Activated naive CD4-positive, alpha-beta T cell treated with anti-CD3 and anti-CD28 coated beads, Interleukin-2, amount 10 ng/mL, durations not matched to agents 7 days and 5 days (primary cell): ENCODE data around the gene SCRT2.
"Not testable (repeated sequence)": the region's sequence is repeated elsewhere in the genome, so short reads cannot be mapped to it uniquely, and the experiment has no call there.

Experiments
- CTCF ChIA-PET: fragments of 350-600 bp; sonication (Branson Sonifier 250); formaldehyde crosslinking; loops from one replicate; lab custom pipeline; 2021; ENCODE audit warnings: antibody characterized with exemption; lab: Charles Lee
- DNase-seq: peaks from one replicate; pipeline ENCODE4 v3.0.0-alpha.2; 2020
- H3K27ac Mint-ChIP-seq: one replicate; pipeline ENCODE4 v1.8.0; 2021; ENCODE audit warnings: mild to moderate bottlenecking, moderate library complexity, mixed read lengths
- H3K27me3 Mint-ChIP-seq: one replicate; pipeline ENCODE4 v1.8.0; 2021; ENCODE audit warnings: mild to moderate bottlenecking, mixed read lengths
- H3K36me3 Mint-ChIP-seq: one replicate; pipeline ENCODE4 v1.8.0; 2021; ENCODE audit warnings: mixed read lengths
- H3K4me1 Mint-ChIP-seq: one replicate; pipeline ENCODE4 v1.8.0; 2021; ENCODE audit warnings: mixed read lengths
- H3K4me3 Mint-ChIP-seq: one replicate; pipeline ENCODE4 v1.8.0; 2021; ENCODE audit warnings: mild to moderate bottlenecking, moderate library complexity, mixed read lengths
- H3K9me3 Mint-ChIP-seq: one replicate; pipeline ENCODE4 v1.8.0; 2021; ENCODE audit warnings: mixed read lengths

SCRT2 gene

GRCh38 chr20:675453-676314 is at the start of gene SCRT2:
Gene SCRT2, minus strand, starts transcription at chr20:675802. Its CDS starts 201 bp downstream, at chr20:675601.
- Mint-ChIP-seq H3K9me3 (no peaks in the 10 kb centered on the region), H3K36me3 (no peaks in the 10 kb centered on the region), H3K4me3 (no peak within 1 kb of the TSS), H3K4me1 (peaks cover 11% of the 10 kb centered on the region), H3K27ac (no peak within 1 kb of the TSS), H3K27me3 (peaks cover 86% of the 10 kb centered on the region)
- CTCF ChIA-PET = interaction anchor here (1.4 to 1.5 kb wide), 2 partner anchors 8 to 85 kb away, joined by 3 to 5 read pairs; no protein-coding TSS in a partner anchor
- peak; percentile 79 for DNase-seq

- H3K27ac Mint-ChIP-seq, H3K9me3 Mint-ChIP-seq, H3K4me1 Mint-ChIP-seq, DNase-seq, CTCF ChIA-PET, H3K36me3 Mint-ChIP-seq, H3K4me3 Mint-ChIP-seq: not testable (repeated sequence)
- peaks cover 86% of the 10 kb centered on the region for H3K27me3 Mint-ChIP-seq
Measured at GRCh38 chr20:724797-725196, 49.2 kb upstream of the SCRT2 start.

GRCh38 chr20:723756-724155 is 48.2 kb upstream of the SCRT2 start:
- Mint-ChIP-seq H3K27me3 (peaks cover 81% of the 10 kb centered on the region), H3K36me3 (no peaks in the 10 kb centered on the region), H3K4me3 (no peak overlapping the region), H3K9me3 (no peaks in the 10 kb centered on the region), H3K4me1 (no peaks in the 10 kb centered on the region), H3K27ac (no peak overlapping the region)
- no peak for DNase-seq
- CTCF ChIA-PET = no interaction called here

- no peak for DNase-seq
- Mint-ChIP-seq H3K4me1 (no peaks in the 10 kb centered on the region), H3K4me3 (no peak overlapping the region), H3K27ac (no peak overlapping the region), H3K9me3 (no peaks in the 10 kb centered on the region), H3K36me3 (no peaks in the 10 kb centered on the region), H3K27me3 (peaks cover 74% of the 10 kb centered on the region)
- CTCF ChIA-PET = no interaction called here
Measured at GRCh38 chr20:722822-723644, 47.4 kb upstream of the SCRT2 start.

- Mint-ChIP-seq H3K4me1 (no peaks in the 10 kb centered on the region), H3K27ac (no peak overlapping the region), H3K4me3 (no peak overlapping the region), H3K36me3 (no peaks in the 10 kb centered on the region), H3K27me3 (peaks cover 73% of the 10 kb centered on the region), H3K9me3 (no peaks in the 10 kb centered on the region)
- DNase-seq = no peak
- CTCF ChIA-PET = interaction anchor here (0.7 kb wide), 1 partner anchor 76 kb away, joined by 3 read pairs; no protein-coding TSS in a partner anchor
Measured at GRCh38 chr20:721876-722275, 46.3 kb upstream of the SCRT2 start.

GRCh38 chr20:719816-720215 is 44.2 kb upstream of the SCRT2 start:
- Mint-ChIP-seq H3K36me3 (no peaks in the 10 kb centered on the region), H3K4me3 (no peak overlapping the region), H3K9me3 (no peaks in the 10 kb centered on the region), H3K4me1 (no peaks in the 10 kb centered on the region), H3K27me3 (peaks cover 58% of the 10 kb centered on the region), H3K27ac (no peak overlapping the region)
- CTCF ChIA-PET = no interaction called here
- DNase-seq = no peak

- DNase-seq = no peak
- Mint-ChIP-seq H3K27me3 (peaks cover 56% of the 10 kb centered on the region), H3K4me3 (no peak overlapping the region), H3K36me3 (no peaks in the 10 kb centered on the region), H3K9me3 (no peaks in the 10 kb centered on the region), H3K27ac (no peak overlapping the region), H3K4me1 (no peaks in the 10 kb centered on the region)
- CTCF ChIA-PET = no interaction called here
Measured at GRCh38 chr20:719068-719467, 43.5 kb upstream of the SCRT2 start.

- CTCF ChIA-PET = no interaction called here
- H3K9me3 Mint-ChIP-seq = no peaks in the 10 kb centered on the region
- H3K4me1 Mint-ChIP-seq = no peaks in the 10 kb centered on the region
- no peaks in the 10 kb centered on the region for H3K36me3 Mint-ChIP-seq
- H3K4me3 Mint-ChIP-seq = no peak overlapping the region
- peaks cover 43% of the 10 kb centered on the region for H3K27me3 Mint-ChIP-seq
- no peak overlapping the region for H3K27ac Mint-ChIP-seq
- DNase-seq = no peak
Measured at GRCh38 chr20:717832-718231, 42.2 kb upstream of the SCRT2 start.

- no peaks in the 10 kb centered on the region for H3K9me3 Mint-ChIP-seq
- no peak overlapping the region for H3K4me3 Mint-ChIP-seq
- H3K36me3 Mint-ChIP-seq = no peaks in the 10 kb centered on the region
- H3K27ac Mint-ChIP-seq = no peak overlapping the region
- no peaks in the 10 kb centered on the region for H3K4me1 Mint-ChIP-seq
- peaks cover 39% of the 10 kb centered on the region for H3K27me3 Mint-ChIP-seq
- DNase-seq = no peak
- CTCF ChIA-PET = no interaction called here
Measured at GRCh38 chr20:717271-717670, 41.7 kb upstream of the SCRT2 start.

- H3K4me1 Mint-ChIP-seq = no peaks in the 10 kb centered on the region
- no peak overlapping the region for H3K27ac Mint-ChIP-seq
- no peak for DNase-seq
- H3K4me3 Mint-ChIP-seq = no peak overlapping the region
- H3K36me3 Mint-ChIP-seq = no peaks in the 10 kb centered on the region
- H3K9me3 Mint-ChIP-seq = no peaks in the 10 kb centered on the region
- CTCF ChIA-PET = no interaction called here
- H3K27me3 Mint-ChIP-seq = peaks cover 40% of the 10 kb centered on the region
Measured at GRCh38 chr20:714453-714852, 38.9 kb upstream of the SCRT2 start.

GRCh38 chr20:711576-711975 is 36.0 kb upstream of the SCRT2 start:
- no peak for DNase-seq
- no peak overlapping the region for H3K27ac Mint-ChIP-seq
- no peaks in the 10 kb centered on the region for H3K4me1 Mint-ChIP-seq
- H3K4me3 Mint-ChIP-seq = no peak overlapping the region
- CTCF ChIA-PET = no interaction called here
- H3K36me3 Mint-ChIP-seq = no peaks in the 10 kb centered on the region
- H3K27me3 Mint-ChIP-seq = peaks cover 38% of the 10 kb centered on the region
- H3K9me3 Mint-ChIP-seq = peaks cover 4% of the 10 kb centered on the region

- Mint-ChIP-seq H3K4me3 (no peak overlapping the region), H3K27me3 (peaks cover 35% of the 10 kb centered on the region), H3K4me1 (no peaks in the 10 kb centered on the region), H3K36me3 (no peaks in the 10 kb centered on the region), H3K27ac (no peak overlapping the region), H3K9me3 (peaks cover 4% of the 10 kb centered on the region)
- CTCF ChIA-PET = no interaction called here
- no peak for DNase-seq
Measured at GRCh38 chr20:710780-711450, 35.3 kb upstream of the SCRT2 start.

- Mint-ChIP-seq H3K27me3 (peaks cover 35% of the 10 kb centered on the region), H3K4me1 (no peaks in the 10 kb centered on the region), H3K27ac (no peak overlapping the region), H3K4me3 (no peak overlapping the region), H3K9me3 (peaks cover 4% of the 10 kb centered on the region), H3K36me3 (no peaks in the 10 kb centered on the region)
- no peak for DNase-seq
- CTCF ChIA-PET = no interaction called here
Measured at GRCh38 chr20:709991-710779, 34.6 kb upstream of the SCRT2 start.

- Mint-ChIP-seq H3K9me3 (peaks cover 4% of the 10 kb centered on the region), H3K36me3 (no peaks in the 10 kb centered on the region), H3K4me3 (no peak overlapping the region), H3K4me1 (no peaks in the 10 kb centered on the region), H3K27me3 (peaks cover 35% of the 10 kb centered on the region), H3K27ac (no peak overlapping the region)
- DNase-seq = no peak
- CTCF ChIA-PET = no interaction called here
Measured at GRCh38 chr20:709423-709822, 33.8 kb upstream of the SCRT2 start.
